NCI-H2227 treated with DMSO at 0.1 percent for 48 hours (cell line): ENCODE measurements around the gene DENND2D.

Experiments used
- DNase-seq: peaks from one replicate; lab custom pipeline; 2025; lab: John Stamatoyannopoulos, UW

The DENND2D gene

GRCh38 chr1:111202707-111203623, 2.5 kb upstream of the DENND2D start:
- no peak for DNase-seq

DNA sequence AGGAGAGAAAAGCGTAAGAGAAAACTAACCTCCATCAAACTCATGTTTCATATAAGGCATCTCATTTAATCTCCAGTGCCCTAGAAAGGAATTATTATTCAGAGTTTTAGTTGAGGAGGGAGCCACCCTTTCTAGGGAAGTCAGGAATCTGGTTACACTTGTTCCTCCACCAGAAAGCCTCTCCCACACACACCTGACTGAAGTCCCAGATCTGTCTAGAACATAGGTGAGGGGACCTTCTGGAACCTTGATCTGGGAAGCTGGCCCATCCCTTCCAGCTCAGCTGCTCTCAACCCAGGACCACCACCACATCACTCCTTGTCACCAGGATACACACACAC, 1.9 kb upstream of the DENND2D start:
- no peak for DNase-seq

- DNase-seq, result no peak
Observed at GRCh38 chr1:111201275-111202090, 1.0 kb upstream of the DENND2D start.

DNA sequence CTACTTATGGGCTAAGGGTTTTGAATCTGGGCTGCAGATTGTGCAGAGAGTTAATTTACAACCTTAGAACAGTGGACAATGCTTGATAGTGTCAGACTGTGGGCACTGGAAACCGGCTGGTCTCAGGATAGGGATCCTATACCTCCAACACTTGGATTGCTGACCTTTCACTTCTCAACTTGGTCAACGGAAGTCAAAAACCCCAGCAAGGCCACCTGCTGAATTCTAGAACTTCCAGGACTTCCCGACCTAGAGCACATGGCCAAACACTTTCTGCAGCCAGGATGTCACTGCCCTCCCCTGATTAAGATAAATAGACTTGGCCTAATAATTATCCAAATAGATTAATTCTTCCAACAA, 336 bp upstream of the DENND2D start:
- DNase-seq, result no peak

- DNase-seq, result no peak
Observed at GRCh38 chr1:111199329-111199728, 1.1 kb downstream of the DENND2D start.

- no peak for DNase-seq
Observed at GRCh38 chr1:111198836-111199235, 1.6 kb downstream of the DENND2D start.

DNA sequence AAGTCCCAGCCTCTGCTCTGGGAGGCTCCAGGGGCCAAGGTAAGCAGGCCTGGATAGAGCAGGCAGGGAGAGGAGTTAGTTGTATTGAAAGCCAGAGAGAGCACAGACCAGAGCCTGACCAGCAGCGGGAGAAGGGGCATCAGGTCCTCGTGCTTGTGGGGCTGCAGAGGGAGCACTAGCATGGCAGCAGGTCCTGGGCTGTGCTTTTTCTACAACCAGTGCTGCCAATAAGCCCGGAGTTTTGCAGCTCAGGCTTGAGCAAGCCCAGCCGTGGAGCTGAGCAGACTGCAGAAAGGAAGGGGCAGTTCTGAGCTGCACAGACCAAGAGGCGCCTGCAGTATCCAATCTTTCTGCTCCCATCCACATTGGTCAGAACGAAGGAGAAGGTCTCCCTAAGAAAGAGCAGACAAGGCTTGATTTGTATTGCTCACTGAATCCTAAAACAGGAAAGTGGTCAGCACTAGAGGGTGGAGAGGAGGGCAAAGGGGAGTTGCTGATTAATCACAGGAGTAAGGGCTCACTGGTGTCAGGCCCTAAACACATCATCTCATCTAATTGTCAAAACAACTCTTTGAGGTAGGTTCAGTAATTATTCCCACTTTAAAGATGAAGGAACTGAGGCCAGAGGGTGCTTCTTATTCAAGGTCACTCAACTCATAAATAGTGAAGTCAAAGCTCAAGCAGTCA, 2.7 kb downstream of the DENND2D start:
- DNase-seq, result no peak

- DNase-seq, result no peak
Observed at GRCh38 chr1:111196213-111196612, 4.2 kb downstream of the DENND2D start.

DNA sequence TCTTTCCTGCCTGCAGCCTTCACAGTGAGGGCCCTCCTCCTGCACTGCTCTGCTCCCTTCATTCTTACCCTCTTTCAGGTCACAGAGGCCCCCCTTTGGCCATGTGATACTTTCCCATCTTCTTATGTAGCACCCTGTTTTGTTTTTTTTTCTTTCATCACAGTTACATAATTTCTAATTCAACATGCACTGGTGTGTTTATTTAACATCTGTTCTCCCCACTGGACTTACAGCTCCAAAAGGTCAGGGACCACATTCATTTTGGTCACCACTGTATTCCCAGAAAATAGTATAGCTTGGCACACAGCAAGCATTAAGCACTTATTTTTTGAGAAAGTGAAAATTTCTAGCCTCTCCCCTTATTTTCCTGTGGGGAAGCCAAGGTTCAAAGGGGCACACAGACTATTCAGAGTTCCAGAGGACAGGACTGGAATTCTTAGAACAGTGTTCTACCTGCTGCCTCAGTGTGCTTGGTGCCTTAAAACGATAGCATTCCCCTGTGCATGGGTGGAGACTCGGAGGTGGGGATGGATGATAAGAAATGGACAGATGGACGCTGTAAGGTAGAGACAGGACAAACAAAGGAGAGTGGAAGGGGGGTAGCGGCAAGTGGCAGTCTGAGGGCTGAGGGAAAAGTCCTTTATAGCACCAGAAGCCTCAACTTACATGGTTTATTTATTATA, 5.3 kb downstream of the DENND2D start:
- DNase-seq, result no peak

- DNase-seq, result no peak
Observed at GRCh38 chr1:111193712-111194480, 6.5 kb downstream of the DENND2D start.

- DNase-seq, result no peak
Observed at GRCh38 chr1:111192658-111193519, 7.6 kb downstream of the DENND2D start.

DNA sequence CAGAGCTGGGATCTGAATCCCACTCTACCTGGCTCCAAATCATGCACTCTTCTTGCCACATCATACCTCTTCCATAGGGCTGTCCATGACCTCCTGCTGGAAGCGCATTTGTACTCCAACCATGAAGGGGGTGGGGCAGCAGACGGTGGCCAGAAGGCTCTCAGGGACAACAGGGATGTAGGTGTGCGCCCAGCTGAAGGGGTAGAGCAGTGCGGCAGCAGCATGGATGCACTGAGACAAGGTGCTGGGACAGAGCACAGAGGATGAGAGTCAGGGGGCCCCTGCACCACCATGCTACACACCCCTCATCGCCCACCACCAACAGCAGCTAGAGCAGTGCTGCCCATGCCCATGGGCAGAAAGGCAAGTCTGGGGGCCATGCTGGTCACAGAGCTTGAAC, 8.4 kb downstream of the DENND2D start:
- no peak for DNase-seq

DNA sequence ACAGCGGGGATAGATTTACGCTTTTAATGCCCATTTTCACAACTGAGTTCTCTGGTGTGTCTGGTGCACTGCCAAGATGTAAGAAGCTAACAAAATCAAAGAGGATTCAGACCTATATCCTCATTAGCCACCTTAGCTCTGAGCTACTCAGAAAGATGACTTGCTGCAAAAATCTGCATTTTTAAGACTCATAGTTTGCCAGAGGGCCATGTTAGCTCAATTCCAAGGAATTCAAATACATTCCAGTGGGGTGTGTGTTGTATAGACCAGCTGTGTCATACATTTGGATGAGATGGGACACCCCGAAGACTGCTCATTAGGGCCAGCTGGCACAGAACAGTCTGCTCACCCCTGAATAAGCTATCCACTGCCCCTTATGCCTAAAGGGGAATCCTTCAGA, 8.9 kb downstream of the DENND2D start:
- no peak for DNase-seq

GRCh38 chr1:111190931-111191451, 9.5 kb downstream of the DENND2D start:
- no peak for DNase-seq

DNA sequence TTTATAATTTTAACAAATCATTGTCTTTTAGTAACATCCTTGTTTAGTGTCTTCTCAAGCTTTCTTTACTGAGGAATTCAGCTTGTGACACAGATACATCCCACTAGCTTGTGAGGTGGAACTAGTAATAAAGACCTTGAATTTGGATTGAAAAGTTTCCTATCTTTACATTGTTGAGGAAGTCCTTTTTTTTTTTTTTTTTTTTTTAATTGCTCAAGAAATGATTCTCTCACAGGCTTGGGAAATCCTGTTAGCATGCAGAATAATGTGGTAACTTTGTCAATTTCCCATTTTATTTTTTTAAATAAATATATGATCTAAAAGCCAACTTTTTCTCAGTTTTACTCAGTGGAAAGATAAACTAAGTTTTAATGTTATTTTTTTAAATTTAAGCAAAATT, 15.8 kb downstream of the DENND2D start:
- no peak for DNase-seq

GRCh38 chr1:111183308-111184069, 17.0 kb downstream of the DENND2D start:
- no peak for DNase-seq

GRCh38 chr1:111182052-111182451, 18.4 kb downstream of the DENND2D start:
- no peak for DNase-seq

DNA sequence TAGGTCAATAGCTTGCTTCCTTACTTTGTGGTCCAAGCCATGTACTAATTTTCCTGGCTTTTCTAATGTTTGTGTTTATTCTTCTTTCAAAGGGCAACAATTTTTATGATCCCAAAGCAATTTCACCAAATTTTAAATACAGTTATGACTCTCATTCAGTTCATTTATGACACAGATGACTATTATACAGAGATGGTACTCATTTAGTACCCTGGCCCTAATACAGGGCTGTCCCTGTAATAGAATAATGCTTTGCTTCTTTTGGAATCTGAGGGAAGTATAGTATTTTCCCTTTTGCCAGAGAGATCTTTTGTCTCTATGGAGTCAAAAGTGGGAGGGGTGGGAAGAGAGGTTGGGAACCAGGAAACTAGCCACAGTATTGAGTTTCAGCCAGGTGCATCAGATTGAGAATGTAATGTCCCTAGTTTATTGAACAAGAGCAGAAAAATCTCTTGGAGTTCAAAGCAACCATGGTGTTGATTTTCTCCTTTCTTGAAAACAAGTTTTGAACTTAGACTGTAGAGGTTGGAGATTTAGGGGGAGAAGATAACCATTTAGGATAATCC, 20.4 kb downstream of the DENND2D start:
- no peak for DNase-seq

DNA sequence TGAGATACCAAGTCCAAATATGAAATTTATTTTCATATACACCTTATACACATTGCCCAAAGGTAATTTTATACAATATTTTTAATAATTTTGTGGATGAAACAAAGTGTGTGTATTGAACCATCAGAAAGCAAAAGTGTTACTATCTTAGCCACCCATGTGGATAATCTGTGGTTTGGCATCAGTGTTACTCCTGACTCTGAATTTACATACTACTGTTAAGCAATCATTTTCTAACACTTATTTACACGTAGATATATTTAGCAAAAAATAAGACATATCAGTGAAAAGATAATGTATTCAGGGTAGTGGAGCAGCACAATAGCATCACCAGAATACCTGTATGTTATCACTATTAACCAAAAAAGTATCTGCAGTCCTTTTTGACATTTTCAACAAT, 23.8 kb downstream of the DENND2D start:
- no peak for DNase-seq
